MG63 (cell line): Measurements from ENCODE around the gene MYOZ3. TPM values are rescaled to one million over a fixed set of nuclear protein-coding genes. Genes with fewer than 3 reads are reported as not detected.

Experiments used
- DNase-seq: peaks from one replicate; pipeline ENCODE4 v3.0.0-alpha.2; 2020
- H3K27me3 ChIP-seq: fragments of 250-450 bp; sonication (Bioruptor Pico); 2 replicates; pipeline ENCODE4 v1.5.1; 2020; ENCODE audit warnings: mild to moderate bottlenecking, moderate library complexity
- H3K36me3 ChIP-seq: fragments of 250-450 bp; sonication (Bioruptor Pico); 2 replicates; pipeline ENCODE4 v1.5.1; 2020; ENCODE audit warnings: mild to moderate bottlenecking, moderate library complexity
- H3K4me3 ChIP-seq: fragments of 250-450 bp; sonication (Bioruptor Pico); 2 replicates; pipeline ENCODE4 v1.5.1; 2020; ENCODE audit warnings: mild to moderate bottlenecking, moderate library complexity
- H3K9me3 ChIP-seq: fragments of 250-450 bp; sonication (Bioruptor Pico); 2 replicates; pipeline ENCODE4 v1.5.1; 2020; ENCODE audit warnings: mild to moderate bottlenecking, moderate library complexity
- total RNA-seq: library from RNA; depleted of rRNA; stranded (reverse); fragments of >200 nt; shearing (Covaris generic); gene quantifications from 2 replicates; pipeline ENCODE4 v1.2.3, GENCODE V29; 2014; ENCODE audit warnings: low replicate concordance

The MYOZ3 gene
- total RNA-seq, 1 experiment from 2014 or later = 0.03 TPM

DNA sequence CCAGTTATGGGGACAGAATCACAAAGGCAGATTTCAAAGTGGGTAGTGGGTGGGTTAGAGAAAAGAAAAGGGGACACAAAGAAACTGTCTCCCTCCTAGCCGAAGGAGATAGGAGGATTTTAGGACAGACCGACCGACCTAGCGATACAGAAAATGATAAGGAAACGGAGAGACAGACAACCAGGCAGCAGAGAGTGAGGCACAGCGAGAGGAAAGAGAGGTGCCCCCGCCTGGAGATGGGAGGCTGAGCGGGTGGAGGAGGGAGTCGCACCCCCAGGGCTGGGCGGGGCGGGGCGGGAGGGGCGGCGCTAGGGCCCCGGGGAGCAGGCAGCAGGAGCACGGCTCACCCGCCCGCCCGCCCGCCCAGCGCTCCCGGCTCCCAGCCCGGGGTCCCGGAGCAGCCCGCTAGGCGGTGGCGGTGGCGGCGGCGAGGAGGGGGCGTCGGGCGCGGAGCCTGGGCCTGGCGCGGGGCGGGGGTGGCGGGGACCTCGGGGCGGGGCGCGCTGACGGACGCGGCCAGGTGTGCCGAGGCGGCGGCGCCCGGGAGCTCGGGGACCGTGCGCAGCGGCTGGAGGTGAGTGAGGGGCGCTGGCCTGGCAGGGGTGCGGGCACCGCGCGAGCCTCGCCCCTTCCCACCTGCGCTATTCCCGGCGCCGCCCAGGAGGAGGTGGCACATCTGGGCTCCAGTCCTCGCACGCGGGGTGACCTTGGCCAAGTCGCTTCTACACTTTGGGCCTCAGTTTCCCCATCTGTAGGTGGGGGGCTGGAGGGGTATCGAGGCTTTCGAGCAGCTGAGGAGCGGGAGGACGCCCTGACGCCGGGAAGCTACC lies 36.5 kb upstream of the MYOZ3 start:
- no peak for DNase-seq
- Histone ChIP-seq H3K9me3 (no peaks in the 10 kb centered on the region; the same call in 1 of the 2 replicates), H3K4me3 (peak overlapping the region; percentile 42), H3K36me3 (no peaks in the 10 kb centered on the region), H3K27me3 (no peaks in the 10 kb centered on the region)

DNA sequence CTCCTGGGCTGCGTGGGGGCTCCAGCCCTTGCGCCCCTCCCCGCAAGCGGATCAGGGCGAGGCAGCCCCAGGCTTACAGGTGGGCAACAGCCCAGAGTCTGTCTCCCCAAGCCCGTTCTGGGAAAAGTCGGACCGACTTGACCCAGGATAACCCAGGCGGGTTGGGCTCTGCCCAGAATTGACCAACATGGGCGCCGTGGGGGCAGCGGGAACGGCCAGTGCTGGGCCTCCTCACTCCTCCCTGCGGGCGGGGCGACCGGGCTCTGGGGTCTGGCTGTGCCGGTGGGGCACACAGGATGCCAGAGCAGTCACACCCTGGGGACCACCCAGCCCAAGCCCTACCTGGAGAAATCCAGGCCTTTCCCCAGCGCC lies 35.9 kb upstream of the MYOZ3 start:
- H3K36me3 ChIP-seq = no peaks in the 10 kb centered on the region
- H3K27me3 ChIP-seq = no peaks in the 10 kb centered on the region
- H3K4me3 ChIP-seq = peak overlapping the region; percentile 42
- no peak for DNase-seq
- no peaks in the 10 kb centered on the region; the same call in 1 of the 2 replicates for H3K9me3 ChIP-seq

- Histone ChIP-seq H3K9me3 (no peaks in the 10 kb centered on the region; the same call in 1 of the 2 replicates), H3K27me3 (no peaks in the 10 kb centered on the region), H3K36me3 (no peaks in the 10 kb centered on the region), H3K4me3 (no peak overlapping the region)
- no peak for DNase-seq
These were observed 35.0 kb upstream of the MYOZ3 start for GRCh38 chr5:150625831-150626746.

- peak; percentile 69 for DNase-seq
These were observed 34.2 kb upstream of the MYOZ3 start for GRCh38 chr5:150626853-150627276.

DNA sequence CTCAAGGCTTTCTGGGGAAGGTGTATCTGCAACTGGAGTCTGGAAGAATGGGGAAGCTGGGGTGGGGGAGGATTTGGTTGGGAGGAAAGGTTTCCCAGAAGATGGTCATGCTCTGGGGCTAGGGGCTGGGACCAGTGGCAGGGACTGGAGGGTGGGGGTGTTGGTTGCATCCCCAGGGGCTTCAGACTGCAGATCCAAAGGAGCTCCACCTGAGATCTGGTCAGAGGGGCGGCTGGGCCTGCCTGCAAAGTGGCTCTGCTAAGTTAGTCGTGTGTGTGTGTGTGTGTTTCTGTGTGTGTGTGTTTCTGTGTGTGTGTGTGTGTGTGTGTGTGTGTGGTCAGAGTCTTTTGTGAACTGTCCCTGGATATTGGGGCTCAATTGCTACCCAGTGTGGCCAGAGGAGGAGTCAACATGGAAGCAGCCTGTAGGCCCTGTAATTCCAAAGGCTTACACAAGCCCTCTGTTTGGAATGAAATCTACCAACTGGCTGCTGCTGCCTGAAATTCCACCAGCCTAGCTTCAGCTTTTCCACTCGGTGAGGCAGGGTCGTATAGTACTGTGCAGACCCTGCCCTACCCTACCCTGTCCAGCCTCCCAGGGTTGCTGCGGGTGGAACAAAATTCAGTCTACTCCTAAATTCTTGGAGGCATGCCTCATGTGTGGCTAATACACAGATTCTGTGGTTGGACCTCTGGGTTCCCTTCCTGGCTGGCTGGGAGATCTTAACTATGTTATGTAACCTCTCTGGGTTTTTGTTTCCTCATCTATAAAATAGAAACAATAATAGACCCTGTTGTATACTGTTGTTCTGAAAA lies 33.1 kb upstream of the MYOZ3 start:
- Histone ChIP-seq H3K4me3 (no peak overlapping the region), H3K36me3 (no peaks in the 10 kb centered on the region), H3K9me3 (no peaks in the 10 kb centered on the region; the same call in 1 of the 2 replicates), H3K27me3 (no peaks in the 10 kb centered on the region)
- DNase-seq = no peak

More at GRCh38 chr5:150626853-150627276, 34.2 kb upstream of the MYOZ3 start:
- Histone ChIP-seq H3K4me3 (no peak overlapping the region), H3K9me3 (no peaks in the 10 kb centered on the region; the same call in 1 of the 2 replicates), H3K36me3 (no peaks in the 10 kb centered on the region), H3K27me3 (no peaks in the 10 kb centered on the region)

GRCh38 chr5:150628936-150629485 lies 32.0 kb upstream of the MYOZ3 start:
- no peaks in the 10 kb centered on the region for H3K27me3 ChIP-seq
- no peaks in the 10 kb centered on the region; the same call in 1 of the 2 replicates for H3K9me3 ChIP-seq
- DNase-seq = no peak
- H3K36me3 ChIP-seq = no peaks in the 10 kb centered on the region
- H3K4me3 ChIP-seq = no peak overlapping the region

DNA sequence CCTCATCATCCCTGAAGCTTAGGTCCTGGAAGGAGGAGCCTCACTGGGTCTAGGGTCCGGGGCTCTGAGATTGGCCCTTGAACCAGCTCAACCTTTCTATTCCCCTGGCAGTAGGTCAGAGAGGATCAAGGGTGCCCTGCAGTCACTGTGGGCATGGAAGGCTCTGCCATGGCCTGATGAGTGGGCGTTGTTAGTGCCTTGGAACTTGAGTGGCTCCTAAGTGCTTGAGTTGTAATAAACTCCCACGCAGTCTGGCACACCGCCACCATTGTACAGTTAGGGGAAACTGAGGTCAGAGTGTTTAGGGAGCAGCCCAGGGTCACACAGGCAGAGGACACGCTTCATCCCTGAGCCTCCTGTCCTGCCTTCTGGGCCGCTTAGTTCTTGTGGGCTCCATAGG lies 31.0 kb upstream of the MYOZ3 start:
- no peaks in the 10 kb centered on the region for H3K36me3 ChIP-seq
- no peak for DNase-seq
- H3K4me3 ChIP-seq = no peak overlapping the region
- no peaks in the 10 kb centered on the region; the same call in 1 of the 2 replicates for H3K9me3 ChIP-seq
- H3K27me3 ChIP-seq = no peaks in the 10 kb centered on the region

DNA sequence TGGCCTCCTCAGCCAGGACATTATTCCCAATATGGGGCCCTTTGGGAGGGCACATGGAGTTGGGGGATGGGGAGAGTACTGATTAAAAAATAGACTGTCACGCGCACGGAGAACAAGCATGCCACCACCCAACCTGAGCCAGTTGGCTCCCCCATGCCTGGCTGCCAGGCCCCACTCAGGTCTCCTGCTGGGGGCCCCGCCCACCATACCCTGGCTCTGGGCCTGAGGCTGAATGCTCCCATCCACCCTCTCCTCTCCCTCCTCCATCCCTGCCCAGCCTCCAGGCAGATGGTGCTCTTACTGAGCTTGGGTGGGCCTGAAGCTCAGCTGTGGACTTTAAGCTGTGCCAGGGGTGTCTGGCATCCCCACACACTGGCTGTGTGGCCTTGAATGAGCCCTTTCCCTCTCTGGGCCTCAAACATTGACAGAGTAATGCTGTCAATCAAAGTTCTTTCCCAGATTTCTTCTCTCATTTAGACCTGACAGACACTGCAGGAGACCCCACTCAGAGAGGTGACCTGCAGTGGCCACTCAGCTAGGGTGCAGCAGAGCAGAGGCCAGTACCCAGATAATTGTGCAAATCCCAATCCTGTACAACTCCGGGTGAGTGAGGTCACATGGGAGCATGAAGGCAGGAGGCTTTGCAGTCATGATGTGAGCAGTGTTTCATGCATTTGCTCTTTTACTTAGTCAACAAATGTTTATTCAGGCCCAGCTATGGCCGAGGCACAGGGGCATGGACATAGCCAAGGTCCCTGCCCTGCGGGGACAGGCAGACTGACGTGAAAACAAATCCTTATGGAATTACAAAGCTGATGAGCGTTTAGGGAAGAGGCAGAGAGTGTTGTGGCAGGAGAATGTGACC lies 30.4 kb upstream of the MYOZ3 start:
- Histone ChIP-seq H3K4me3 (no peak overlapping the region), H3K36me3 (no peaks in the 10 kb centered on the region), H3K27me3 (no peaks in the 10 kb centered on the region), H3K9me3 (no peaks in the 10 kb centered on the region; the same call in 1 of the 2 replicates)
- no peak for DNase-seq

DNA sequence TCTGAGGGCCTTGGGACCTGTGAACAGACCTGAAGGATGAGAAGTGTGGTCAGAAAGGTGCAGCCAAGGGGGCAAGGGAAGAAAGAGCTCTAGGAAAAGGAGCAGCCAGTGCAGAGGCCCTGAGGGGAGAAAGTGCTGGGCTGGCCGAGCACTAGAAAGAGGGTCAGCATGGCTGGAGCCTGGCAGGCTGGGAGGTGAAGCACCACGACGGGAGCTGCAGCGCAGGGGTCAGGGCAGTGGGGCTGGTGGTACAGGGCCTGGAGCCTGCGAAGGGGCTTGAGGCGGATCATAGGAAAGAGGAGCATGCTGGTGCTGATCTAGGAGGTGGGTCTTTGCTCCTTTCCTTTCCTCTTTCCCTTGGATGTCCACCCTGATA lies 29.7 kb upstream of the MYOZ3 start:
- DNase-seq = no peak
- H3K36me3 ChIP-seq = no peaks in the 10 kb centered on the region
- H3K9me3 ChIP-seq = no peaks in the 10 kb centered on the region; the same call in 1 of the 2 replicates
- H3K4me3 ChIP-seq = no peak overlapping the region
- H3K27me3 ChIP-seq = no peaks in the 10 kb centered on the region

GRCh38 chr5:150632305-150633160 lies 28.5 kb upstream of the MYOZ3 start:
- peak; percentile 50 for DNase-seq
- Histone ChIP-seq H3K36me3 (no peaks in the 10 kb centered on the region), H3K9me3 (no peaks in the 10 kb centered on the region; the same call in 1 of the 2 replicates), H3K27me3 (no peaks in the 10 kb centered on the region), H3K4me3 (no peak overlapping the region)

- no peak overlapping the region for H3K4me3 ChIP-seq
These were observed 27.6 kb upstream of the MYOZ3 start for GRCh38 chr5:150633429-150633828.

DNA sequence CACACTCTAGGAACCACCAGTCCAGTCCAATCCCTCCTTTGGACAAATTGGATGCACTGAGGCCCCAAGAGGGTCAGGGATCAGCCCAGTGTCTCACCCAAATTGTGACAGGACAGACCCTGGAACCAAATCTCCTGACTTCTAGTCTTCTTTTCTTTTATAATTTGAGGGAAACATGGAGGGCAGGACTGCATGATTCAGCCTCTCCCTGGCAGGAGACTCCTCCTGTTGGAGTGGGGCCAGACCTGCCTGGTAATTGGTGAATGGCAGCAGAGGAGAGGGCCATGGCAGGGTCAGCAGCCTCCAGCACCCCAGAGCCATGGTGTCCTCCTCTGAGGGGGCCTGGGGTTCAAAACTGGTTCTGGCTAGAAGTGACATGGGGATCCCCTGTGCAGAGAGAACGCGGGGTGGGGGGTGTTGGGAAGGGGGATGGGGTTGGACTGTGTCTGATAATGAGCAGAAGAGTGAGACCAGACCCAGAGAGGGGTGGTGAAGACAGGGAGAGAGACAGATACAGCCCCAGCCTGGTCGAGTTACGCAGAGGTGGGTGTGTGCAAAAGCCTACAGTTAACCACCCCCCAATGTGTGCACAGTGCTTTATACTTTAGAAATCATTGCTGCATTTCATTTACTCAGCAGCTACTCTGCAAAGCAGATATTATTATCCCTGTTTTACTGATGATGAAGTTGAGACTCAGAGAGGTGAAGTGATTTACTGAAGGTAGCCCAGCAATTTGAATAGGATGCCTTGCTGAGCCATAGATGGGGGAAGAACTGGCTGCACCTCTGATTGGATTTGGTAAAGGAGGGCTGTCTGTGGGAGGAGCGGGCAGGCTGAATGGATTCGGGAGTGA lies 24.4 kb upstream of the MYOZ3 start:
- H3K9me3 ChIP-seq = no peaks in the 10 kb centered on the region
- H3K36me3 ChIP-seq = no peaks in the 10 kb centered on the region
- H3K27me3 ChIP-seq = no peaks in the 10 kb centered on the region
- peak; percentile 96 for DNase-seq
- H3K4me3 ChIP-seq = no peak overlapping the region

More at GRCh38 chr5:150633429-150633828, 27.6 kb upstream of the MYOZ3 start:
- Histone ChIP-seq H3K27me3 (no peaks in the 10 kb centered on the region), H3K9me3 (no peaks in the 10 kb centered on the region; the same call in 1 of the 2 replicates), H3K36me3 (no peaks in the 10 kb centered on the region)
- DNase-seq = no peak

DNA sequence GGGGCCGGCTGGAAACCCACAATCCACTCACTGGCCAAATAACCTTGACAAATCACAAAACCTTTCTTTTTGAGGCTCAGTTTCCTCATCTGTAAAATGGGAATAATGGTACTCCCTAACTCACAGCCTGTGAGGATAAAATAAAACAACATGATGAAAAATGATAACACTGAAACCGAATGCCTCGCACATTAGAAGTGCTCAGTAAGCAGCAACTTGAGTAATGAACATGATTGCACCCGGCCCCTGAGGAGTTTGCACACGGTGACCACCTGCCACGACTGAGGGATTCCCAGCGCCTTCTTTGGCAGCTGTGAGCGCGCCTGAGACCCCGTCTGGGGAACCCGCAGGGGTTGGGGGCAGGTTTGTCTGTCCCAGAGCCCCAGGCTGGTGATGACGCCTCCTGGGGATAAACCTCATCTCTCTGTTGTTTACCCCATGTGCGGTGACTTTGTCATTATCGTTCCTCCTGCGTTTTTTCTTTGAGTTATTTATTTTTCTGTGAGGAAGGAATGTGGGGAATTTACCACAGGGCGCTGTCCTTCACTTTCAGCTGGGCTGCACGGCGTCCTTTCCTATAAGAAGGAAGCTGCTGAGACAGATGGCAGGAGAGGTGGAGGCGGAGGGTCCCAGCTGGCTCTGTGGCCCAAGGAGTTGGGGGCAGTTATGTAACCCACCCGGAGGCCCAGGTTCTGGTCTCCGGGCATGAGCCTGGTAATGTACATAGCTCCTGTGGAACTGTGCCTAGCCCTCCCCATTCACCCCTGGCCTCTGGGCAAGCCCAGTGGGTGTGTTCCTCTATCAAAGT lies 23.6 kb upstream of the MYOZ3 start:
- no peak overlapping the region for H3K4me3 ChIP-seq
- peak; percentile 83 for DNase-seq
- H3K9me3 ChIP-seq = no peaks in the 10 kb centered on the region
- H3K36me3 ChIP-seq = no peaks in the 10 kb centered on the region
- H3K27me3 ChIP-seq = no peaks in the 10 kb centered on the region
